ENCODE results near the gene ROPN1L. TPM values are rescaled to one million over a fixed set of nuclear protein-coding genes. Genes with fewer than 3 reads are reported as not detected.

The ROPN1L gene
- total and polyA plus RNA-seq, 2 of the 8 experiments (the other 6 are each of a cell fraction or from before 2014, with no cell fraction given), result 0.24 to 0.73 TPM

GRCh38 chr5:10431415-10431814 is 10.3 kb upstream of the ROPN1L start:
- no peak overlapping the region for H2BK15ac ChIP-seq (ENCODE audit: low read length)
- no peak overlapping the region for H3K14ac ChIP-seq (ENCODE audit: insufficient read length)
- no peak overlapping the region for H2AK5ac ChIP-seq (ENCODE audit: low read depth, low read length)
- H3K79me1 ChIP-seq (ENCODE audit: low read depth, low read length), result no peaks in the 10 kb centered on the region
- no peak overlapping the region for H3K56ac ChIP-seq (replicated peaks; ENCODE audit: insufficient read length, low read depth, low read length)
- no peak overlapping the region for H3K4me3 ChIP-seq (ENCODE audit: extremely low read depth in 1 of 4, insufficient read depth in 2 of 4, low read depth in 3 of 4, low read length in 4 of 4)
- H3K27ac ChIP-seq (ENCODE audit: low read depth, low read length), result no peak overlapping the region
- H3K18ac ChIP-seq (ENCODE audit: extremely low read depth, low read length), result no peak overlapping the region
- no peak overlapping the region for H4K91ac ChIP-seq (replicated peaks; ENCODE audit: insufficient read length, low read length)
- H2BK120ac ChIP-seq (replicated peaks; ENCODE audit: low read depth, low read length), result no peak overlapping the region
- no peak overlapping the region for H4K5ac ChIP-seq (ENCODE audit: insufficient read length, low read depth, low read length)
- H2BK5ac ChIP-seq (ENCODE audit: low read depth, low read length), result no peak overlapping the region
- H4K8ac ChIP-seq (ENCODE audit: extremely low read depth, insufficient read depth, low read length), result no peak overlapping the region
- WGBS, 2 experiments (ENCODE audit: extremely low coverage in 1 of 2, insufficient coverage in 1 of 2, insufficient read length in 1 of 2, insufficient replicate concordance in 2 of 2, low coverage in 1 of 2, low lambda C conversion rate in 2 of 2, missing lambda C conversion rate in 1 of 2), result 92% methylated on average over 1 of the region's 1 CpG; no CpG with 5 or more reads in 1 of the 2 experiments
- no peak overlapping the region for H3K4me2 ChIP-seq (ENCODE audit: insufficient read depth in 1 of 2, low read depth in 2 of 2, low read length in 2 of 2)
- ChIA-PET CTCF (ENCODE audit: partially characterized antibody) (interaction anchor here (1.5 kb wide), 1 partner anchor 67 kb away, joined by 4 read pairs; no protein-coding TSS in a partner anchor), POLR2A (ENCODE audit: partially characterized antibody) (no interaction called here)
- no peaks in the 10 kb centered on the region for H3K9me3 ChIP-seq (ENCODE audit: insufficient read depth in 2 of 2, low read depth in 1 of 2, low read length in 1 of 2)
- H3K9ac ChIP-seq (replicated peaks in 1 of 4; ENCODE audit: extremely low read depth in 1 of 4, low read depth in 3 of 4, low read length in 3 of 4), result no peak overlapping the region
- H3K23me2 ChIP-seq (ENCODE audit: low read depth, low read length), result no peaks in the 10 kb centered on the region; the same call in 1 of the 2 replicates
- no peak overlapping the region for H2BK12ac ChIP-seq (ENCODE audit: low read depth, low read length)
- FAIRE-seq, result no peak
- H3K36me3 ChIP-seq (ENCODE audit: control insufficient read depth in 2 of 4, insufficient read depth in 4 of 4, low read length in 3 of 4), result peaks cover 10 to 50% (median 39%) of the 10 kb centered on the region in 4 experiments; a peak in 7 of 8 replicates
- H3K27me3 ChIP-seq (replicated peaks in 1 of 4; ENCODE audit: control insufficient read depth in 3 of 4, extremely low read depth in 1 of 4, insufficient read depth in 3 of 4, low read length in 3 of 4), result no peaks in the 10 kb centered on the region
- H3K23ac ChIP-seq (ENCODE audit: insufficient read length), result no peak overlapping the region
- no peaks in the 10 kb centered on the region for H4K20me1 ChIP-seq (replicated peaks in 1 of 2; ENCODE audit: control insufficient read depth in 1 of 2, insufficient read depth in 2 of 2, low read length in 2 of 2)
- no peak overlapping the region for H3K4ac ChIP-seq (replicated peaks; ENCODE audit: insufficient read length, low read depth, low read length)
- no peak overlapping the region for H2BK20ac ChIP-seq (ENCODE audit: low read length)
- H3K79me2 ChIP-seq (ENCODE audit: control insufficient read depth in 1 of 2, insufficient read depth in 2 of 2, low read length in 2 of 2), result no peaks in the 10 kb centered on the region
- no peak overlapping the region for H2AFZ ChIP-seq (ENCODE audit: low read length)
- no peaks in the 10 kb centered on the region for H3K4me1 ChIP-seq (replicated peaks in 1 of 4; ENCODE audit: control insufficient read depth in 3 of 4, insufficient read depth in 4 of 4, low read length in 3 of 4)
- DNase-seq (ENCODE audit: low read depth in 1 of 2, low spot score in 2 of 2), result no peak
- no peak for TF ChIP-seq RXRA (IDR thresholded peaks at IDR 0.05; ENCODE audit: insufficient read depth, low read depth, low read length)
- no peak for TF ChIP-seq ZNF274 (IDR thresholded peaks at IDR 0.05; ENCODE audit: borderline replicate concordance, extremely low read depth, low read length)
- no peak for TF ChIP-seq CBX8 (IDR thresholded peaks at IDR 0.05; ENCODE audit: borderline replicate concordance, low read depth, low read length)
- no peak for TF ChIP-seq ATF2 (IDR thresholded peaks at IDR 0.05; ENCODE audit: low read length)
- TF ChIP-seq CEBPB (IDR thresholded peaks at IDR 0.05; ENCODE audit: low read depth, low read length), result no peak
- no peak for TF ChIP-seq POU5F1 (IDR thresholded peaks at IDR 0.05; ENCODE audit: low read depth, low read length)
- TF ChIP-seq POLR2A (IDR thresholded peaks at IDR 0.05; ENCODE audit: control extremely low read depth in 1 of 2, low read depth in 2 of 2, low read length in 2 of 2), result no peak
- no peak for TF ChIP-seq PHF8 (conservative IDR thresholded peaks at IDR 0.05; ENCODE audit: low read depth, low read length)
- TF ChIP-seq KDM4A (IDR thresholded peaks at IDR 0.05; ENCODE audit: low read depth, low read length, severe bottlenecking), result no peak
- TF ChIP-seq HDAC2 (IDR thresholded peaks at IDR 0.05; ENCODE audit: borderline replicate concordance in 1 of 2, low read depth in 2 of 2, low read length in 2 of 2), result no peak
- TF ChIP-seq SP1 (IDR thresholded peaks at IDR 0.05; ENCODE audit: low read depth, low read length), result no peak
- no peak for TF ChIP-seq FOSL1 (IDR thresholded peaks at IDR 0.05; ENCODE audit: insufficient read depth, low read depth, low read length)
- TF ChIP-seq HDAC6 (IDR thresholded peaks at IDR 0.05; ENCODE audit: low read depth, low read length), result no peak

All from H1 (cell line).